ENCODE data around the gene FOXP1.
"Not testable (repeated sequence)": the region's sequence is repeated elsewhere in the genome, so short reads cannot be mapped to it uniquely, and the experiment has no call there.

Gene FOXP1

GRCh38 chr3:71536376-71536965, 47.1 kb downstream of the FOXP1 start:
- no peaks in the 10 kb centered on the region for H3K36me3 ChIP-seq (ENCODE audit: control insufficient read depth in 1 of 2, insufficient read depth in 2 of 2, low read length in 2 of 2)
- no peak overlapping the region for H3K9ac ChIP-seq (ENCODE audit: low read depth in 1 of 2, low read length in 2 of 2)
- no peak overlapping the region for H3K4me3 ChIP-seq (ENCODE audit: low read depth in 1 of 2, low read length in 2 of 2)
- peaks cover 11 to 13% of the 10 kb centered on the region in 2 donors for H3K4me1 ChIP-seq (ENCODE audit: control insufficient read depth in 1 of 2, insufficient read depth in 2 of 2, low read length in 2 of 2)
- no peaks in the 10 kb centered on the region for H3K27me3 ChIP-seq (ENCODE audit: control insufficient read depth in 1 of 2, insufficient read depth in 2 of 2, low read length in 2 of 2)
- H3K27ac ChIP-seq (ENCODE audit: low read depth, low read length) = no peak overlapping the region
- no peaks in the 10 kb centered on the region for H3K9me3 ChIP-seq (ENCODE audit: control insufficient read depth in 1 of 2, low read length in 2 of 2)

GRCh38 chr3:71533588-71533987, 49.9 kb downstream of the FOXP1 start:
- no peaks in the 10 kb centered on the region for H3K27me3 ChIP-seq (ENCODE audit: control insufficient read depth in 1 of 2, insufficient read depth in 2 of 2, low read length in 2 of 2)
- H3K9ac ChIP-seq (ENCODE audit: low read depth in 1 of 2, low read length in 2 of 2) = no peak overlapping the region
- no peaks in the 10 kb centered on the region for H3K36me3 ChIP-seq (ENCODE audit: control insufficient read depth in 1 of 2, insufficient read depth in 2 of 2, low read length in 2 of 2)
- no peak overlapping the region for H3K4me3 ChIP-seq (ENCODE audit: low read depth in 1 of 2, low read length in 2 of 2)
- H3K9me3 ChIP-seq (ENCODE audit: control insufficient read depth in 1 of 2, low read length in 2 of 2) = no peaks in the 10 kb centered on the region
- H3K4me1 ChIP-seq (ENCODE audit: control insufficient read depth in 1 of 2, insufficient read depth in 2 of 2, low read length in 2 of 2) = peaks cover 18 to 22% of the 10 kb centered on the region in 2 donors
- H3K27ac ChIP-seq (ENCODE audit: low read depth, low read length) = no peak overlapping the region

- no peaks in the 10 kb centered on the region for H3K36me3 ChIP-seq (ENCODE audit: control insufficient read depth in 1 of 2, insufficient read depth in 2 of 2, low read length in 2 of 2)
- no peaks in the 10 kb centered on the region for H3K27me3 ChIP-seq (ENCODE audit: control insufficient read depth in 1 of 2, insufficient read depth in 2 of 2, low read length in 2 of 2)
- H3K4me3 ChIP-seq (ENCODE audit: low read depth in 1 of 2, low read length in 2 of 2) = no peak overlapping the region
- no peak overlapping the region for H3K27ac ChIP-seq (ENCODE audit: low read depth, low read length)
- peaks cover 18 to 22% of the 10 kb centered on the region in 2 donors for H3K4me1 ChIP-seq (ENCODE audit: control insufficient read depth in 1 of 2, insufficient read depth in 2 of 2, low read length in 2 of 2)
- no peak overlapping the region for H3K9ac ChIP-seq (ENCODE audit: low read depth in 1 of 2, low read length in 2 of 2)
- no peaks in the 10 kb centered on the region for H3K9me3 ChIP-seq (ENCODE audit: control insufficient read depth in 1 of 2, low read length in 2 of 2)
Observed at GRCh38 chr3:71532639-71533395, 50.7 kb downstream of the FOXP1 start.

GRCh38 chr3:71530903-71531530, 52.5 kb downstream of the FOXP1 start:
- Histone ChIP-seq H3K4me3 (ENCODE audit: low read depth in 1 of 2, low read length in 2 of 2) (no peak overlapping the region), H3K9me3 (ENCODE audit: control insufficient read depth in 1 of 2, low read length in 2 of 2) (no peaks in the 10 kb centered on the region), H3K9ac (ENCODE audit: low read depth in 1 of 2, low read length in 2 of 2) (no peak overlapping the region), H3K4me1 (ENCODE audit: control insufficient read depth in 1 of 2, insufficient read depth in 2 of 2, low read length in 2 of 2) (peaks cover 16 to 18% of the 10 kb centered on the region in 2 donors), H3K27ac (ENCODE audit: low read depth, low read length) (no peak overlapping the region), H3K36me3 (ENCODE audit: control insufficient read depth in 1 of 2, insufficient read depth in 2 of 2, low read length in 2 of 2) (no peaks in the 10 kb centered on the region), H3K27me3 (ENCODE audit: control insufficient read depth in 1 of 2, insufficient read depth in 2 of 2, low read length in 2 of 2) (no peaks in the 10 kb centered on the region)

GRCh38 chr3:71528816-71529215, 54.7 kb downstream of the FOXP1 start:
- Histone ChIP-seq H3K4me1 (ENCODE audit: control insufficient read depth in 1 of 2, insufficient read depth in 2 of 2, low read length in 2 of 2) (peaks cover 16 to 18% of the 10 kb centered on the region in 2 donors), H3K4me3 (ENCODE audit: low read depth in 1 of 2, low read length in 2 of 2) (no peak overlapping the region), H3K9ac (ENCODE audit: low read depth in 1 of 2, low read length in 2 of 2) (no peak overlapping the region), H3K27ac (ENCODE audit: low read depth, low read length) (no peak overlapping the region), H3K27me3 (ENCODE audit: control insufficient read depth in 1 of 2, insufficient read depth in 2 of 2, low read length in 2 of 2) (no peaks in the 10 kb centered on the region), H3K36me3 (ENCODE audit: control insufficient read depth in 1 of 2, insufficient read depth in 2 of 2, low read length in 2 of 2) (no peaks in the 10 kb centered on the region), H3K9me3 (ENCODE audit: control insufficient read depth in 1 of 2, low read length in 2 of 2) (no peaks in the 10 kb centered on the region)

- not testable (repeated sequence) for H3K27ac ChIP-seq (ENCODE audit: low read depth, low read length); H3K36me3 ChIP-seq (ENCODE audit: control insufficient read depth in 1 of 2, insufficient read depth in 2 of 2, low read length in 2 of 2); H3K4me3 ChIP-seq (ENCODE audit: low read depth in 1 of 2, low read length in 2 of 2); H3K9ac ChIP-seq (ENCODE audit: low read depth in 1 of 2, low read length in 2 of 2); H3K27me3 ChIP-seq (ENCODE audit: control insufficient read depth in 1 of 2, insufficient read depth in 2 of 2, low read length in 2 of 2); H3K9me3 ChIP-seq (ENCODE audit: control insufficient read depth in 1 of 2, low read length in 2 of 2)
- H3K4me1 ChIP-seq (ENCODE audit: control insufficient read depth in 1 of 2, insufficient read depth in 2 of 2, low read length in 2 of 2) = peaks cover 5 to 12% of the 10 kb centered on the region in 2 donors
Observed at GRCh38 chr3:71526448-71526847, 57.1 kb downstream of the FOXP1 start.

- H3K36me3 ChIP-seq (ENCODE audit: control insufficient read depth in 1 of 2, insufficient read depth in 2 of 2, low read length in 2 of 2) = no peaks in the 10 kb centered on the region
- no peak overlapping the region for H3K4me3 ChIP-seq (ENCODE audit: low read depth in 1 of 2, low read length in 2 of 2)
- H3K27ac ChIP-seq (ENCODE audit: low read depth, low read length) = no peak overlapping the region
- peaks cover under 1 to 2% of the 10 kb centered on the region in 2 donors for H3K4me1 ChIP-seq (ENCODE audit: control insufficient read depth in 1 of 2, insufficient read depth in 2 of 2, low read length in 2 of 2)
- H3K9ac ChIP-seq (ENCODE audit: low read depth in 1 of 2, low read length in 2 of 2) = no peak overlapping the region
- no peaks in the 10 kb centered on the region for H3K9me3 ChIP-seq (ENCODE audit: control insufficient read depth in 1 of 2, low read length in 2 of 2)
- no peaks in the 10 kb centered on the region for H3K27me3 ChIP-seq (ENCODE audit: control insufficient read depth in 1 of 2, insufficient read depth in 2 of 2, low read length in 2 of 2)
Observed at GRCh38 chr3:71525391-71525790, 58.1 kb downstream of the FOXP1 start.

GRCh38 chr3:71524672-71525071, 58.9 kb downstream of the FOXP1 start:
- no peaks in the 10 kb centered on the region for H3K9me3 ChIP-seq (ENCODE audit: control insufficient read depth in 1 of 2, low read length in 2 of 2)
- no peak overlapping the region for H3K4me3 ChIP-seq (ENCODE audit: low read depth in 1 of 2, low read length in 2 of 2)
- no peaks in the 10 kb centered on the region for H3K27me3 ChIP-seq (ENCODE audit: control insufficient read depth in 1 of 2, insufficient read depth in 2 of 2, low read length in 2 of 2)
- no peaks in the 10 kb centered on the region for H3K36me3 ChIP-seq (ENCODE audit: control insufficient read depth in 1 of 2, insufficient read depth in 2 of 2, low read length in 2 of 2)
- no peak overlapping the region for H3K9ac ChIP-seq (ENCODE audit: low read depth in 1 of 2, low read length in 2 of 2)
- H3K4me1 ChIP-seq (ENCODE audit: control insufficient read depth in 1 of 2, insufficient read depth in 2 of 2, low read length in 2 of 2) = no peaks in the 10 kb centered on the region
- no peak overlapping the region for H3K27ac ChIP-seq (ENCODE audit: low read depth, low read length)

- H3K36me3 ChIP-seq (ENCODE audit: control insufficient read depth in 1 of 2, insufficient read depth in 2 of 2, low read length in 2 of 2) = no peaks in the 10 kb centered on the region
- no peaks in the 10 kb centered on the region for H3K9me3 ChIP-seq (ENCODE audit: control insufficient read depth in 1 of 2, low read length in 2 of 2)
- H3K9ac ChIP-seq (ENCODE audit: low read depth in 1 of 2, low read length in 2 of 2) = no peak overlapping the region
- H3K4me1 ChIP-seq (ENCODE audit: control insufficient read depth in 1 of 2, insufficient read depth in 2 of 2, low read length in 2 of 2) = no peaks in the 10 kb centered on the region
- H3K27me3 ChIP-seq (ENCODE audit: control insufficient read depth in 1 of 2, insufficient read depth in 2 of 2, low read length in 2 of 2) = no peaks in the 10 kb centered on the region
- no peak overlapping the region for H3K4me3 ChIP-seq (ENCODE audit: low read depth in 1 of 2, low read length in 2 of 2)
- H3K27ac ChIP-seq (ENCODE audit: low read depth, low read length) = no peak overlapping the region
Observed at GRCh38 chr3:71523628-71524027, 59.9 kb downstream of the FOXP1 start.

Data from duodenal mucosa (tissue), 2 donors.